ENCODE data around the gene CDH4.
"Not testable (repeated sequence)": the region's sequence is repeated elsewhere in the genome, so short reads cannot be mapped to it uniquely, and the experiment has no call there.

The CDH4 gene

GRCh38 chr20:61450549-61450948 is 198.5 kb downstream of the CDH4 start:
- no peak for TF ChIP-seq CTCF (IDR thresholded peaks at IDR 0.05; ENCODE audit: borderline replicate concordance, control extremely low read depth, extremely low read depth, insufficient read depth, missing control alignments)
- no peak for DNase-seq (ENCODE audit: low spot score)
- in situ Hi-C loops (cut with MboI; ENCODE audit: low sequenced_read_pairs, unreplicated experiment): no loop called here

- no peak for DNase-seq (ENCODE audit: low spot score)
- no peak for TF ChIP-seq CTCF (IDR thresholded peaks at IDR 0.05; ENCODE audit: borderline replicate concordance, control extremely low read depth, extremely low read depth, insufficient read depth, missing control alignments)
- in situ Hi-C loops (cut with MboI; ENCODE audit: low sequenced_read_pairs, unreplicated experiment): no loop called here
These were observed 198.9 kb downstream of the CDH4 start for GRCh38 chr20:61451009-61451408.

- no peak for DNase-seq (ENCODE audit: low spot score)
- in situ Hi-C loops (cut with MboI; ENCODE audit: low sequenced_read_pairs, unreplicated experiment): no loop called here
- TF ChIP-seq CTCF (IDR thresholded peaks at IDR 0.05; ENCODE audit: borderline replicate concordance, control extremely low read depth, extremely low read depth, insufficient read depth, missing control alignments): no peak
These were observed 199.9 kb downstream of the CDH4 start for GRCh38 chr20:61451953-61452352.

GRCh38 chr20:61453219-61453618 is 201.2 kb downstream of the CDH4 start:
- in situ Hi-C loops (cut with MboI; ENCODE audit: low sequenced_read_pairs, unreplicated experiment): no loop called here
- TF ChIP-seq CTCF (IDR thresholded peaks at IDR 0.05; ENCODE audit: borderline replicate concordance, control extremely low read depth, extremely low read depth, insufficient read depth, missing control alignments): no peak
- no peak for DNase-seq (ENCODE audit: low spot score)

GRCh38 chr20:61453623-61454022 is 201.6 kb downstream of the CDH4 start:
- in situ Hi-C loops (cut with MboI; ENCODE audit: low sequenced_read_pairs, unreplicated experiment); DNase-seq (ENCODE audit: low spot score): not testable (repeated sequence)

- in situ Hi-C loops (cut with MboI; ENCODE audit: low sequenced_read_pairs, unreplicated experiment): no loop called here
- TF ChIP-seq CTCF (IDR thresholded peaks at IDR 0.05; ENCODE audit: borderline replicate concordance, control extremely low read depth, extremely low read depth, insufficient read depth, missing control alignments): no peak
- no peak for DNase-seq (ENCODE audit: low spot score)
These were observed 202.0 kb downstream of the CDH4 start for GRCh38 chr20:61454053-61454452.

GRCh38 chr20:61455508-61456215 is 203.6 kb downstream of the CDH4 start:
- TF ChIP-seq CTCF (IDR thresholded peaks at IDR 0.05; ENCODE audit: borderline replicate concordance, control extremely low read depth, extremely low read depth, insufficient read depth, missing control alignments): no peak
- in situ Hi-C loops (cut with MboI; ENCODE audit: low sequenced_read_pairs, unreplicated experiment): no loop called here
- no peak for DNase-seq (ENCODE audit: low spot score)
